BJ (cell line): ENCODE measurements around the gene WDR70. TPM values are rescaled to one million over a fixed set of nuclear protein-coding genes. Genes with fewer than 3 reads are reported as not detected.
"Not testable (repeated sequence)": the region's sequence is repeated elsewhere in the genome, so short reads cannot be mapped to it uniquely, and the experiment has no call there.

Experiments used
- CTCF ChIA-PET: fragments of 350-600 bp; formaldehyde crosslinking; extraction: SDS; loops from one replicate; lab custom pipeline; 2021; ENCODE audit warnings: antibody characterized with exemption, inconsistent platforms; lab: Yijun Ruan, JAX
- POLR2A ChIA-PET: fragments of 300-600 bp; sonication (Branson Sonifier 250); formaldehyde crosslinking; extraction: SDS; loops from one replicate; lab custom pipeline; 2021; ENCODE audit warnings: antibody characterized with exemption; lab: Charles Lee
- DNase-seq: peaks from one replicate; pipeline ENCODE4 v3.0.0-alpha.2; 2011; ENCODE audit warnings: low read depth
- H3K27me3 ChIP-seq: 2 replicates; pipeline ENCODE4 v1.6.0; 2011; ENCODE audit warnings: low read length; ENCODE audit not compliant: control insufficient read depth, insufficient read depth
- H3K36me3 ChIP-seq: 2 replicates; pipeline ENCODE4 v1.5.1; 2011; ENCODE audit warnings: low read length; ENCODE audit not compliant: control insufficient read depth, insufficient read depth
- H3K4me3 ChIP-seq: 2 replicates; pipeline ENCODE4 v1.5.1; 2011; ENCODE audit warnings: low read depth, mild to moderate bottlenecking, control low read depth, low read length
- CTCF ChIP-seq: IDR thresholded peaks from 2 replicates; pipeline ENCODE4 v1.5.1; 2011; ENCODE audit warnings: low read depth, mild to moderate bottlenecking, control low read depth, inconsistent platforms, low read length, moderate library complexity; ENCODE audit not compliant: insufficient read depth
- polyA plus RNA-seq: library from polyadenylated mRNA; depleted of rRNA; stranded (reverse); fragments of >200 nt; gene quantifications from 2 replicates; pipeline ENCODE4 v1.2.3, GENCODE V29; 2011

The WDR70 gene
- polyA plus RNA-seq, 1 experiment = 14.0 TPM

- Histone ChIP-seq H3K27me3 (no peaks in the 10 kb centered on the region), H3K36me3 (no peaks in the 10 kb centered on the region), H3K4me3 (no peak overlapping the region)
- POLR2A ChIA-PET = no interaction called here
- CTCF ChIA-PET = interaction anchor here (1.8 kb wide), 1 partner anchor 9 kb away, joined by 4 read pairs; no protein-coding TSS in a partner anchor
- no peak for DNase-seq
- TF ChIP-seq CTCF = no peak
Observed at GRCh38 chr5:37375091-37375490, 4.0 kb upstream of the WDR70 start.

GRCh38 chr5:37378066-37378465 is 1.1 kb upstream of the WDR70 start:
- DNase-seq, H3K27me3 ChIP-seq, H3K36me3 ChIP-seq, POLR2A ChIA-PET, H3K4me3 ChIP-seq: not testable (repeated sequence)
- CTCF ChIA-PET = interaction anchor here (1.0 to 1.5 kb wide), 2 partner anchors 12 to 35 kb away, joined by 3 read pairs; no protein-coding TSS in a partner anchor

- TF ChIP-seq CTCF = no peak
- Histone ChIP-seq H3K27me3 (no peaks in the 10 kb centered on the region), H3K4me3 (no peak overlapping the region), H3K36me3 (peaks cover 5% of the 10 kb centered on the region)
- POLR2A ChIA-PET = no interaction called here
- no peak for DNase-seq
- CTCF ChIA-PET = interaction anchor here (0.6 kb wide), 1 partner anchor 8 kb away, joined by 3 read pairs; no protein-coding TSS in a partner anchor
Observed at GRCh38 chr5:37391591-37391990, 12.5 kb downstream of the WDR70 start.

DNA sequence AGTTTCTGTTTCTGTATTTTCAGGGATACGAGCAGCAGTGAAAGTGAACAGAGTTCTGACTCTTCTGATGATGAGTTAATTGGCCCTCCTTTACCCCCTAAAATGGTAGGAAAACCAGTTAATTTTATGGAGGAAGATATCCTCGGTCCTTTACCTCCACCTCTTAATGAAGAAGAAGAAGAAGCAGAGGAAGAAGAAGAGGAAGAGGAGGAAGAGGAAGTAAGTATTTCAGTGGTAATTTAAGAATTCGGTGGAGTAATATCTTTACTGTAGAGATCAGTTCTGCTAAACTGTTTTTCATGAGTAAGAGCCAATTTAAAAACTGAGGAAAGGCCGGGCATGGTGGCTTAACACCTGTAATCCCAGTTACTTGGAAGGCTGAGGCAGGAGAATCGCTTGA is 17.2 kb downstream of the WDR70 start:
- DNase-seq = no peak
- no peak for TF ChIP-seq CTCF
- Histone ChIP-seq H3K27me3 (no peaks in the 10 kb centered on the region), H3K36me3 (peaks cover 5% of the 10 kb centered on the region), H3K4me3 (no peak overlapping the region)
- ChIA-PET POLR2A (no interaction called here), CTCF (no interaction called here)

DNA sequence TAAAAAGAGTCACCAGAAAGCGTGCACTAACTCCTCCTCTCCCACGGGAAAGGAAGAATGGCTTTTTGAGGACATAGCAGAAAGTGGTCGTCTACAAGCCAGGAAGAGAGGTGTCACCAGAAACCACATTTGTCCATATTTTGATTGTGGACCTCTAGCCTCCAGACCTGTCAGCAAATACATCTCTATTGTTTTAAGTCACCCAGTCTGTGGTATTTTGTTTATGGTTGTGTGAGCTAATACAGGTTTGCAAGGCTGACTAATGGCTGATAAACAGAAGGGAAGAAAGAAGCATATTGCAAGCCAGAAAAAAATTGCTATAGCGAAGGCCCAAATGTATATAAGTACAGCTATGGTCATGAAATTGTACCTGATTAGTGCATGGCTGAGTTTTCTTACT is 21.4 kb downstream of the WDR70 start:
- H3K27me3 ChIP-seq = no peaks in the 10 kb centered on the region
- H3K4me3 ChIP-seq = no peak overlapping the region
- ChIA-PET POLR2A (interaction anchor here (0.6 kb wide), 2 partner anchors 10 to 326 kb away, joined by 3 to 10 read pairs; no protein-coding TSS in a partner anchor), CTCF (interaction anchor here (1.6 kb wide), 1 partner anchor 13 kb away, joined by 4 read pairs; no protein-coding TSS in a partner anchor)
- no peak for DNase-seq
- no peaks in the 10 kb centered on the region; the same call in none of the 2 replicates for H3K36me3 ChIP-seq
- no peak for TF ChIP-seq CTCF

DNA sequence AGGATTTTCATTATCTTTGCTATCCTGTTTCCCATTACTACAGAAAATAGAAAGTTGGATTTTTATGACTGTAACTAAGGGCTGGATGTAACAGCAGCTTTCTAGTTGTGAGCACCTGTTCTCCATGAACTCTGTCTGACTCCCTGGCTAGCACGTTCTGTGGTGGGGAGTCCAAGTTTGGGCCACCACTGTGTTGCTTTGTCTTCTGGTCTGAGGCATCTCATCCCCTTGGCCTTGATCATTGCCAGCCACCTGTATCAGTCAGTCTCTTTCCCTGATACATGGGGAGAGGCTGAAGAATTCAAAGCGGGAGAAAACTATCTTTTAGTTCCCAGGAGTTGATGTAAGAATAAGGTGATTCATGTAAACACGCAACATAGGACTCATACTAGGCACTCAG is 33.4 kb downstream of the WDR70 start:
- ChIA-PET POLR2A (interaction anchor here (0.6 kb wide), 1 partner anchor 22 kb away, joined by 3 read pairs; no protein-coding TSS in a partner anchor), CTCF (interaction anchor here (0.6 to 3.1 kb wide), 19 partner anchors 8 to 805 kb away, joined by 3 to 34 read pairs (median 4); no protein-coding TSS in a partner anchor)
- no peak for DNase-seq
- Histone ChIP-seq H3K36me3 (peaks cover 4% of the 10 kb centered on the region; the same call in 1 of the 2 replicates), H3K4me3 (no peak overlapping the region), H3K27me3 (no peaks in the 10 kb centered on the region)
- no peak for TF ChIP-seq CTCF

DNA sequence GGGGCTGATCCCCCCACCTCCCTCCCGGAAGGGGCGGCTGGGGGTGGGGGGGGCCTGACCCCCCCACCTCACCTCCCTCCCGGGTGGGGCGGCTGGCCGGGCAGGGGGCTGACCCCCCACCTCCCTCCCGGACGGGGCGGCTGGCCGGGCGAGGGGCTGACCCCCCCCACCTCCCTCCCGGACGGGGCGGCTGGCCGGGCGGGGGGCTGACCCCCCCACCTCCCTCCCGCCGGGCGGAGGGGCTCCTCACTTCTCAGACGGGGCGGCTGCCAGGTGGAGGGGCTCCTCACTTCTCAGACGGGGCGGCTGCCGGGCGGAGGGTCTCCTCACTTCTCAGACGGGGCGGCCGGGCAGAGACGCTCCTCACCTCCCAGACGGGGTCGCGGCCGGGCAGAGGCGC is 36.3 kb downstream of the WDR70 start:
- POLR2A ChIA-PET, H3K4me3 ChIP-seq: not testable (repeated sequence)

More for the DNA sequence above, 36.3 kb downstream of the WDR70 start:
- H3K36me3 ChIP-seq, CTCF ChIA-PET, H3K27me3 ChIP-seq, DNase-seq: not testable (repeated sequence)
